GM19455 (cell line): Measurements from ENCODE around the gene ZNF275.
"Not testable (repeated sequence)": the region's sequence is repeated elsewhere in the genome, so short reads cannot be mapped to it uniquely, and the experiment has no call there.

Experiments used
- ATAC-seq: cut with Tn5 transposase; IDR thresholded peaks from one replicate; pipeline ENCODE4 v1.9.1; 2021; ENCODE audit not compliant: unreplicated experiment

ZNF275 gene

DNA sequence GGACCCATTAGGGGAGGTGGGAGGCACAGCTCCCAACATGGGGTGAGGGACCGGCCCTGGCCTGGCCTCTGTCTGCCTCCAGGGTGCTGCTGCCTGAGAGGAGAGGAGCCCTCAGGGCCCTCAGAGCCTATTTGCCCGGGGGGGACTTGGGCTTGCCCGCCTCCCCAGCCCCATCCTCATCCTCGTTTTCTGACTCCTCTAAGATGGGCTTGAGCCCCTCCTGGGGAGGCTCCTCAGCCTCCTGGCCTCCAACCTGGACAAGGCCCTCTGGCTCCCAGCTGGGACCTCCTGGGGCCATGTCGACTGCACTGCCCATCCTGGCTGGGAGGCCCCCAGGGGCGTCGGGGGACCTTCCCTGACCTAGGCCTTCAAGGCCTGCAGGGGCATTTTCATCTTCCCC is 15.1 kb upstream of the ZNF275 start:
- no peak for ATAC-seq

DNA sequence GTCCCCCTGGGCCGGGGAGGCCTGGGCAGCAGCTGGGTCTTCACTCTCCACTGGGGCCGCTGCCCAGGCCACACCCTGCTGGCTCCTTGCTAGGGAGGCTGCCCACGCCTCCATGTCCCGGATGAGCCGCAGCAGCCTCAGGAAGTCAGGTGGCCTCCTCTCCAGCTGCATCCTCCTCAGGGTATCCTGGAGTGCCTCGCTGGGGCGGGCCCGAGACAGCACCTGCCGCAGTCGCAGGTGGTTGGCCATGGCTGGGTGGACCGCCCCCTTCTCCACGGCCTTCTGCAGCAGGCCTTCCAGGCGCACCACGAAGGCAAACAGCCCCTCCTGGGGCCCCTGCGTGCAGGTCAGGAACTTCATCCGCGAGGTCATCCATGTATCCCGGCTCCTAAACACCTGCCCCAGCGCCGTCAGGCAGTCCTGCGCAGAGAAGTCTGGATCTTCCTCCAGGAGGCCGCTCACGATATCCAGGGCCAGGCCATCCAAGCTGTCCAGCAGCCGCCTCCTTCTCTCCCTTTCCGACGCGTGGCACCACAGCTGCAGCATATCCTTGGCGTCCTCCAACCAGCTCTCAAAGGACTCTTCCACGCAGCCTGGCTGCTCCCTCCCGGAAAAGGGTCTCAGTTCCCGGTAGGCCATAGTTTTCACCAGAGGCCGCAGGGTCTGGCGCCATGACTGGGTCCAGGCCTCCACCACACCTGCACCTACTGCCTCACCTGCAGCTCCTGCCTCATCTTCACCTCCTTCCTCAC is 14.5 kb upstream of the ZNF275 start:
- ATAC-seq: no peak

GRCh38 chrX:153320047-153320443 is 13.9 kb upstream of the ZNF275 start:
- ATAC-seq: not testable (repeated sequence)

DNA sequence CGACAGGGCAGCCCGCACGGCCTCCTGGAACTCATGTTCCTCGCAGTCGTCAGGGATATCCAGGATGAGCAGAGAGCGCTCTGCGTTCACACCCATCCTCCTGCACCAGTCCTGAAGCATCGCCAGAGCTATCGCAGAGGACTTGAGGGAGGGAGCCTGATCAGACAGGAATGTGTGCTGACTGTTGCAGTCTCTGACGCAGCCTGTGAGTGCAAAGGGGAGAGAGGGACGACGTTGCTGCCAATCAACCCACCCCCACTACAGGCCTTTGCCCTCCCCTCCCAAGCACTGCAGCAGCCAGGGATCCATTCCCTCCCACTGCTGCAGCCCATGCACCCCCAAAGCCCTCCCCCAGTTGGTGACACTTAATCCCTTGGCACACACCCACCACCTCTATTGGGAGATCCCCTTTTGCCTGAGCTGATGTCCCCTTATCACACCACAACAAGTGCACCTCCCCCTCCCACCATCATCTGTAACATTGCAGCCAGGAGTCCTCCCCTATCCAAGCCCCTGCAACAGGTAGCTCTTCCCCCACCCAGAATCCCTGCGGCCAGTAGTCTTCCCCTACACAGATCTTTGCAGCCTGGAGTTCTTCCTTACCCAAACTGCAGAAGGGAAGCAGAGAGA is 13.3 kb upstream of the ZNF275 start:
- ATAC-seq: no peak

DNA sequence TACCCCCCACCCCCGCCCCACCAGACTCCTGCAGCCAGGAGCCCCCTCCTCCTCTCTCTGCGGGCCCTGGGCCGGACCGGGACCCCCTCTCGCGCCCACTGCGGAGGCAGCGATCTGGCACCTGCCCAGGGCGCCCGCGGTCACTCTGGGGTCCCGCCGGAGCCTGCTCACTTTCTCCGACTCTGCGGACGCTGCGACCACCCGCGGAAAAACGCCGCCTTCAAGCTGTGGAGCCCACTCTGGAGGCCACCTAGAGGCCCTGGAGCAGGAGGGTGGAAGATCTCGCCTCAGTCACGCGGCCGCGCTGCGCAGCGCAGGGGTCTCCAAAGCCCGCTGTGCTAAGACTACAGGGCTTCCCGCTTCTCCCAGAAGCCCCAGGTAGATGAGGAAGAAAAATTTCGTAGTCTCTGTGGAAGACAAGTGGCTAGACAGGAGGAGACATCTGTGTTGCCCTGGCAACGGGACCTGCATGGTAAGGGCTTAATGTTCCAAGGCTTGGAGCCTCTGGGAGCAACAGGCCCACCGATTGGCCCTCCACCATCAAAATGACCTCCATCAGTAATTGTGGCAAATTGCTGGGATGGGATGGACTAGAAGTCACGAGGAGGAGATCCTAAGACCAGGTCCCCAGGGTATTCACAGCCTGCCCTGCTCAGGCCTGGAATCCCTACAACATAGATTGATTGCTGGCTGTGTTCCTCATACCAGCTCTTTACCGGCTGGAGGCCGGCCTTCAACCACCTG is 12.4 kb upstream of the ZNF275 start, which contains the start of gene PNMA6F:
Gene PNMA6F (minus strand): TSS at position 387 of the 744 bp plus-strand sequence. CDS start 1,093 bp downstream, outside the sequence.
- ATAC-seq: no peak

DNA sequence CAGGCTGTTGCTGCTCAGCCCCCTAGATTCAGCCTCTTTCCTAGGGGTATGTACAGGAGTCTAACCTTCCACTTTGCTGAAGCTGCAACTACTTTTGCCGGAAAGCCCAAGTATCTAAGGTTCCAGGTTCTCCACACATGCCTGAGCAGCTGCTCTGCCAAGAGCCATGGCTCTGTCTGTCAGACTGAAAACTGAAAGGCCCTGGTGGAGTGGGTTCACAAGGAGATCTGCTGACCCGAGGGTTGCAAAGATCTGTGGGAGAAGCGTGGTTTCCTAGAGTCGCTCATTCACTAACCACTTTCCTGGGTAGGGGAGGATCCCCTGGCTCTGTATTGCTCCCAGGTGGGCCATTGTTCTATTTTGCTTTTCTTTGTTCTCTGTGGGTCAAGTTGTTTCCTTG is 6.4 kb upstream of the ZNF275 start:
- ATAC-seq: no peak

DNA sequence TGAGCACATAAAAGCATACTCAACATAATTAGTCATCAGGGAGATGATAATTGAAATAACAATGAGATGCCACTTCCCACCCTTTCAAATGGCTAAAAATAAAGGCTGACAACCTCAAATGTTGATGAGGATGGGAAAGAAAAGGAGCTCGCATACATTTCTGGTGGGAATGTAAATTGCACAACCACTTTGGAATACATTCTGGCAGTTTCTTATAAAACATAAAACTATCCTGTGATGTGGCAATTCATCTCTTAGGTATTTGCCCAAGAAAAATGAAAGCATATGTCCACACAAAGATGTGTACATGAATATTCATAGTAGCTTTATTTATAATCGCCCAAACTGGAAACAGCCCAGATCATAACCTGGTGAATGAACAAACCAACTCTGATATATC is 687 bp upstream of the ZNF275 start:
- no peak for ATAC-seq

DNA sequence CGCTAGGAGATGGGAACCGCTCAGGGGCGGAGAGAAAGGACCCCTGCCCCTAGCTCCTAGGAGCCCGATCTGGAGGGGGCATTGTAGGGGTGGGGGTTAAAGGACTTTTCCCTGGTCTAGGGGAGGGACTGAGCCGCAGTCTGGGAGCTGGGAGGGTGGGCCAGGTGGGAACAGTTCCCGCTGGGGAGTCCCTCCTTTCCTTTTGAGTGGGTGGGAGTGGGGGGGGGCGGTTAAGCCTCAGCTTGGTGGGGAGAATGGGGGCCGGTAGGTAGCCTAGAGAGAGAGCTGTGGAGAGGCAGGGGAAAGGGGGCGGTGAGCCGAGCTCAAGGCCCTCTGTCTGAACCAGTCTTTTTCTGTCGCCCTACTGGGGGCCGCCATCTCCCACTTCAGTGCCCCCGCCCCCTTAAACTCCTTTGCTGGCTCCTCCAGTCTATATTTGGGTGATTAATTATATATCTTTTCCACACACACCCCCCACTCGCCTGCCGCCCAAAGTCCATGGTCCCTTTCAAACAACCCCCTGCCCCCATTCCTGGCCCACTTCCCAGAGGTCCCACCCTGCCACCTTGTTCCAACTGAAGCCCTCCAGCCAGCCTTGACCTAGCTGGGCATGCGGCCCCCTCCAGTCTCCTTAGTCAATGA is 822 bp downstream of the ZNF275 start:
- no peak for ATAC-seq

- no peak for ATAC-seq
Measured at GRCh38 chrX:153336121-153336894, 2.4 kb downstream of the ZNF275 start.

- no peak for ATAC-seq
Measured at GRCh38 chrX:153336988-153337387, 3.0 kb downstream of the ZNF275 start.

GRCh38 chrX:153338836-153339235 is 4.9 kb downstream of the ZNF275 start:
- ATAC-seq: no peak

DNA sequence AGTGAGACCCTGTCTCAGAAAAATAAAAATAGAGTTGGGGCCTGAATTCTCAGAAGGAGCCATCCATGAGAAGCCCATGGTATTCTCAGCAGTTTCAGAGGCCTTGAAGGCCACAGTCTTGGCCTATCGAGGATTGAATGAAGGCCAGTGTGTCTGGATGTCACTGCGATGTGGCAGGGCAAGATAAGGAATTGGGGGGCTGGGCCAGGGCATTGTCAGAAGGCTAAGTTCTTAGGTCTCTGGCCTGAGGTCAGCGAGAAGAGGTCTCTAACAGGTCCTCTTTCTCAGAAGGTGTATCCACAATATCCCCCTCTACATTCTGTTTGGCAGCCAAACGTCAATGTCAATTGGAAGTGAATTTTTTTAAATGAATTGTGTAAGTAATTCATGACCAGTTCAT is 5.7 kb downstream of the ZNF275 start:
- no peak for ATAC-seq

GRCh38 chrX:153340111-153340510 is 6.2 kb downstream of the ZNF275 start:
- no peak for ATAC-seq

DNA sequence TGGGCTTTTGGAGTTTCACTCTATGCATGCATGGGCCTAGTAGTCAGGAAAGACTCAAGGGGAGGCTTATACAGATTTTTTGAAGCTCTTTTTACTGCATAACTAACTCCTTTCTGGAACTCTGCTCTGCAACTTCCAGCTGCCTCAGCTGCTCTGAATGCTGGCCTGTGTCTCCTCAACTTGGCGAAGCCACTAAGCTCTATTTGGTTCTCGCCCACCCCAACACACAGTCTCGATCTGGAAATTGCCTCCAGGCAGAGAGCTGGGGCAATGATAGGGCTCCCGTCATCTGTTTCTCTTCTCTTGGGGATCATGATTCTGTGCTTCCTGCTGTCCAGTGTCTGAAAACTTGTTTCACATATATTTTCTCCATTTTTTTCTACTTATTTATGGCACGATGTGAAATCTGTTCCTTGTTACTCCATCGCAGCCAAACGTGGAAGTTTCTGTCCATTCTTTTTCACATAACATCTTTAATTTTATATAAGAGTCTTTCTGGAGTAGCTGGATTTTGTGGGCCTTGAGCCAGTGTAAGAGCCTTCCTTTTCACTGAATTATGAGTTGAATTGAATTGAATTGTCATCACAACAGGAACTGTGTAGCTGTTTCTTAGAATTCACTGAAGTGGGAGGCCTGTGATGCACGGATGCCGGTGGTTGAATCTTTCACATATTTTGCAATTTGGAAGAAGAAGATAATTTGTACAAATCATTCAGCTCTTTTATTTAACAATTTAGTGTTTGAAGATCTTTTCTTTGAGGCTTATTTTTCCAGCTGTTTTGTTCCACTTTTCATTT is 9.0 kb downstream of the ZNF275 start:
- ATAC-seq: no peak

GRCh38 chrX:153343674-153344073 is 9.7 kb downstream of the ZNF275 start:
- no peak for ATAC-seq

- ATAC-seq: no peak
Measured at GRCh38 chrX:153347530-153347929, 13.6 kb downstream of the ZNF275 start.

- no peak for ATAC-seq
Measured at GRCh38 chrX:153348421-153348820, 14.5 kb downstream of the ZNF275 start.

DNA sequence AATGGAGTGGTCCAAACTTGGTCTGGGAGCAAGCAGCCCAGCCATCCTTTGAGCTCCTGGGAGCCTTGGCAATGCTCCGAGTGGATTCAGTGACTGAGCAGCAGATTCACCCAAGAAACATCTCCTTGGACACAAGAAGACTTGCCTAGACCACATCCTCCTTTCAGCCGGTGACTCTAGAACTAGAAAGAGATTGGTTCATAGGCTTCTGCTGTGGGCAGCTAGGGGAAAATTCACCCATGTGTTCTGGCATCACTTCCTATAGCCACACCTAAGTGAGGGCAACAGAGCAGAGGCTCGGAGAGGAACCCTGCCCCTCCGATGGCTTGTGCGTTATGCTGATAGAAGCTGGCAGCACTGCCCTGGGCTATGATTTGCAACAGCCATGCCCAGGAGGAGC is 16.0 kb downstream of the ZNF275 start:
- ATAC-seq: no peak

DNA sequence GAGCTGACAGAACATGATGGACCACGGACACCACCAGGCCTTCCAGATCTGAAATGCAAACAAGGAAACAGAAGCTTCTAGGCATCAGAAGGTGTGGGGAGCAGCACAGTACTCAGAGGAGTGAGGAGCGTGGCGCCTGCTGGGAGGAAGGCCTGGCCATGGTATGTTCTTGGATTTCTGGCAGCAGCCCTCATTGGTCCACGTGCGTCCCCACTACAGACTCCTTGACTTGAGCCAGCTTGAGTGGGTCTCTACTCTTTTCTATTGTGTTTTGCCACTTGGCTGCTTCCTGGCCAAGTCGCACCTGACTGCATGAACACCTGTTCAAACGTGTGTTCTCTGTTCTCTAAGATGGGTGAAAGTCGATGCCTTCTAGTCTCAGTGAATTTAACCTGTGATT is 18.0 kb downstream of the ZNF275 start:
- no peak for ATAC-seq

- no peak for ATAC-seq
Measured at GRCh38 chrX:153352858-153353257, 18.9 kb downstream of the ZNF275 start.
